OCI-LY1 (cell line): ENCODE data around the gene EWSR1.

Source experiments
- H2AFZ ChIP-seq: fragments of 200-600 bp; sonication (generic), shearing (Covaris generic); 2 replicates; pipeline ENCODE4 v1.6.0; 2014; ENCODE audit warnings: antibody characterized with exemption, mild to moderate bottlenecking, low read length
- H3F3A ChIP-seq: fragments of 200-600 bp; sonication (generic), shearing (Covaris generic); 2 replicates; pipeline ENCODE4 v1.6.0; 2014; ENCODE audit warnings: mild to moderate bottlenecking, antibody characterized with exemption, low read length, moderate library complexity; ENCODE audit not compliant: insufficient read depth
- H3K27ac ChIP-seq: fragments of 200-600 bp; sonication (generic); 2 replicates; pipeline ENCODE4 v1.5.1; 2014; ENCODE audit warnings: low read length, mixed run types, mild to moderate bottlenecking, low read depth; ENCODE audit not compliant: poor library complexity, severe bottlenecking
- H3K27me3 ChIP-seq: fragments of 200-600 bp; sonication (generic); 2 replicates; pipeline ENCODE4 v1.6.0; 2014; ENCODE audit warnings: antibody characterized with exemption, mild to moderate bottlenecking, low read length, moderate library complexity; ENCODE audit not compliant: insufficient read depth
- H3K36me3 ChIP-seq: fragments of 200-600 bp; sonication (generic); 2 replicates; pipeline ENCODE4 v1.6.1; 2014; ENCODE audit warnings: mild to moderate bottlenecking, antibody characterized with exemption, low read length, moderate library complexity, mixed read lengths; ENCODE audit not compliant: insufficient read depth
- H3K4me1 ChIP-seq: fragments of 200-600 bp; sonication (generic); 2 replicates; pipeline ENCODE4 v1.5.1; 2014; ENCODE audit warnings: mild to moderate bottlenecking, low read length, moderate library complexity; ENCODE audit not compliant: insufficient read depth, severe bottlenecking
- H3K4me2 ChIP-seq: fragments of 200-600 bp; sonication (generic), shearing (Covaris generic); 2 replicates; pipeline ENCODE4 v1.6.1; 2014; ENCODE audit warnings: low read length
- H3K4me3 ChIP-seq: fragments of 200-600 bp; sonication (generic); 2 replicates; pipeline ENCODE4 v1.5.1; 2014; ENCODE audit warnings: low read length, low read depth, mild to moderate bottlenecking, mixed read lengths; ENCODE audit not compliant: poor library complexity, severe bottlenecking
- H3K79me2 ChIP-seq: fragments of 200-600 bp; shearing (Covaris generic); 2 replicates; pipeline ENCODE4 v1.6.1; 2016; ENCODE audit warnings: mixed run types, low read length, mixed read lengths; ENCODE audit not compliant: insufficient read depth
- H3K9ac ChIP-seq: fragments of 200-600 bp; sonication (generic), shearing (Covaris generic); 2 replicates; pipeline ENCODE4 v1.6.1; 2014; ENCODE audit warnings: mild to moderate bottlenecking, low read length, mixed read lengths
- H3K9me2 ChIP-seq: fragments of 200-600 bp; sonication (generic), shearing (Covaris generic); 2 replicates; pipeline ENCODE4 v1.6.1; 2014; ENCODE audit warnings: low read depth, mild to moderate bottlenecking, low read length, mixed read lengths
- H3K9me3 ChIP-seq: fragments of 200-600 bp; shearing (Covaris generic); 2 replicates; pipeline ENCODE4 v1.6.1; 2014; ENCODE audit warnings: low read length, mixed read lengths
- H4K20me1 ChIP-seq: fragments of 200-600 bp; sonication (generic), shearing (Covaris generic); 2 replicates; pipeline ENCODE4 v1.6.0; 2016; ENCODE audit warnings: mild to moderate bottlenecking, low read length; ENCODE audit not compliant: insufficient read depth
- CTCF ChIP-seq: fragments of 200-600 bp; sonication (generic), shearing (Covaris generic); IDR thresholded peaks from 2 replicates; pipeline ENCODE4 v1.5.1; 2017; ENCODE audit warnings: mild to moderate bottlenecking, antibody characterized with exemption, low read length, moderate library complexity, mixed read lengths
- EZH2 ChIP-seq: fragments of 200-600 bp; sonication (generic), shearing (Covaris generic); IDR thresholded peaks from 2 replicates; pipeline ENCODE4 v1.8.0; 2017; ENCODE audit warnings: borderline replicate concordance, mixed run types, mild to moderate bottlenecking, antibody characterized with exemption, low read length, moderate library complexity, mixed read lengths

EWSR1 gene

DNA sequence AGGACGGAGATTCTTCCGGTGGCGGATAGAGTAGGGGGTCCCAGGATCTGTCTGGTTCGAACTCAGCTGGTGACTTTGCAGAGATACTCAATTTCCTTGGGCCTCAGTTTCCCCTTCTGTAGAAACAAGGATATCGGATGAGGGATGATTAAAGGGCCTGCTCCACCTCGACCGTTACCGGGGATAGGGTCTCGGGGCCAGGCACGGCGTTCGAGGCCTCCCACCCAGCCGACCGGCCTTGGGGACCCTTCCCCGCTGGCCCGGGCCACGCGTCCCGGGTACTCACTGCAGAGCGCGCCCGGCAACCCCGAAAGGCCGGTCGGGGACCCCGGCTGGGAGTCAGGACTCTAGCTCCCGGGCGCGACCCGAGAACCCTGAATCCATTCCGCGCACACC is 608 bp upstream of the EWSR1 start:
- Histone ChIP-seq H3K27ac (peak overlapping the region; percentile 82), H2AFZ (no peak overlapping the region), H4K20me1 (no peaks in the 10 kb centered on the region), H3K9ac (peak overlapping the region; percentile 98), H3K4me1 (peaks cover 39% of the 10 kb centered on the region), H3F3A (no peaks in the 10 kb centered on the region), H3K27me3 (no peaks in the 10 kb centered on the region), H3K4me2 (peak overlapping the region; percentile 96), H3K9me3 (no peaks in the 10 kb centered on the region), H3K79me2 (peaks cover 51% of the 10 kb centered on the region), H3K36me3 (peaks cover 65% of the 10 kb centered on the region), H3K9me2 (no peaks in the 10 kb centered on the region), H3K4me3 (peak overlapping the region; percentile 97)
- TF ChIP-seq CTCF: no peak
- TF ChIP-seq EZH2: no peak

DNA sequence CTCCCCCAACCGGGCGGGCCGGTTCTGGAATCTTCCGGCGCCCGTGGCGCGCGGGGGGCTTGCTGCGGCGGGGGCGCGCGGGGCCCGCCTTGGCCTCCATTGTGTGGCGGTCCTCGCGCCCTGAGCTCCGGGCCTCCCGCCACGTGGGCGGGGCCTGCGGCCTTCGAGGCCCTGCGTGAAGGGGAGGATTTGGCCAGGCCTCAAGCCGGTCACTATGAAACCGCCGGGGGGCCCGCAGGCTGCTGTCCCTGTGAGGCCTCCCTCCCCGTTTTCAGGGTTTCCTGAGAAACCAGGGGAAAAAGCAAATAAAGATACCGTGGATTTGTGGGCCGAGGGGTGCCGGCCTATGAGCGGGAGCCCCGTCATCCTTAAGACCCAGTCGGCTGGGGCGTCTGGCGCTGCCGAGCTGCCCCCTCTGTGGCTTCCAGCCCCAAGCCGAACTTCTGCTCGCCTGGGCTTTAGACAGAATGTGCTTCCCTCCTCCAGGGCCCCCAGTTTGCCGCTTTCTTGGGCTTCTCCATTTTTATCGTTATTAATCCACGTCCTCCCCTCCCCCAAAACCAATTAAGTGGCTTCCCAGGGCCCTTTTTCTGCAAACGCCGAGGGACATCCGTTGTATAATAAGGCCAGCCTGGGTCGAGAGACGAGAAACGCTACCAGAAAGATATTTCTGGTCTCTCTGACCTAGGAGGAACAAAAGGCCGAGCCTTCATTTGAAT is 602 bp downstream of the EWSR1 start:
- H4K20me1 ChIP-seq: no peaks in the 10 kb centered on the region
- H3K36me3 ChIP-seq: peaks cover 77% of the 10 kb centered on the region

GRCh38 chr22:29269230-29269604 is 1.1 kb downstream of the EWSR1 start:
- H3F3A ChIP-seq: no peaks in the 10 kb centered on the region
- peak overlapping the region; percentile 98 for H3K9ac ChIP-seq
- peak overlapping the region; percentile 82 for H3K27ac ChIP-seq
- H3K4me1 ChIP-seq: peaks cover 39% of the 10 kb centered on the region
- H3K79me2 ChIP-seq: peaks cover 68% of the 10 kb centered on the region
- H3K9me2 ChIP-seq: no peaks in the 10 kb centered on the region
- H2AFZ ChIP-seq: no peak overlapping the region
- H3K4me2 ChIP-seq: peak overlapping the region; percentile 96
- H3K36me3 ChIP-seq: peaks cover 77% of the 10 kb centered on the region
- no peak for TF ChIP-seq EZH2
- TF ChIP-seq CTCF: no peak
- H3K27me3 ChIP-seq: no peaks in the 10 kb centered on the region
- no peaks in the 10 kb centered on the region for H4K20me1 ChIP-seq
- peak overlapping the region; percentile 97 for H3K4me3 ChIP-seq
- no peaks in the 10 kb centered on the region for H3K9me3 ChIP-seq

More for the DNA sequence above, 602 bp downstream of the EWSR1 start:
- H3K4me2 ChIP-seq: peak overlapping the region; percentile 96
- H3K4me1 ChIP-seq: peaks cover 39% of the 10 kb centered on the region
- TF ChIP-seq CTCF (no peak), EZH2 (no peak)
- no peak overlapping the region for H2AFZ ChIP-seq
- peak overlapping the region; percentile 82 for H3K27ac ChIP-seq
- peaks cover 63% of the 10 kb centered on the region for H3K79me2 ChIP-seq
- no peaks in the 10 kb centered on the region for H3K9me2 ChIP-seq
- H3K9me3 ChIP-seq: no peaks in the 10 kb centered on the region
- peak overlapping the region; percentile 98 for H3K9ac ChIP-seq
- no peaks in the 10 kb centered on the region for H3F3A ChIP-seq
- peak overlapping the region; percentile 97 for H3K4me3 ChIP-seq
- H3K27me3 ChIP-seq: no peaks in the 10 kb centered on the region
